NCI-H1436 (cell line): ENCODE measurements around the gene TLCD1.

ENCODE experiments used
- DNase-seq: peaks from one replicate; lab custom pipeline; 2025; lab: John Stamatoyannopoulos, UW

Gene TLCD1

GRCh38 chr17:28686296-28686695 is 39.7 kb downstream of the TLCD1 start:
- no peak for DNase-seq

- no peak for DNase-seq
Observed at GRCh38 chr17:28685366-28685765, 40.7 kb downstream of the TLCD1 start.

- no peak for DNase-seq
Observed at GRCh38 chr17:28684963-28685362, 41.1 kb downstream of the TLCD1 start.

- no peak for DNase-seq
Observed at GRCh38 chr17:28682655-28683054, 43.4 kb downstream of the TLCD1 start.

GRCh38 chr17:28675980-28676379 is 50.1 kb downstream of the TLCD1 start:
- peak; percentile 43 for DNase-seq

GRCh38 chr17:28675490-28675889 is 50.5 kb downstream of the TLCD1 start:
- DNase-seq = no peak
